ENCODE measurements around the gene BMP8B. TPM values are rescaled to one million over a fixed set of nuclear protein-coding genes. Genes with fewer than 3 reads are reported as not detected.

The BMP8B gene
- polyA plus RNA-seq, 2 of the 4 experiments (the other 2 are of a cell fraction) = 2.5 to 3.1 TPM

- Histone ChIP-seq H3K9me3 (no peaks in the 10 kb centered on the region), H3K4me2 (peak overlapping the region; percentile 35; the same call in 2 of the 3 replicates), H3K27ac (no peak overlapping the region), H3K4me3 (no peak overlapping the region), H3K4me1 (peaks cover 12% of the 10 kb centered on the region; the same call in 2 of the 3 replicates)
- FAIRE-seq (no peak), DNase-seq (ENCODE audit: low read depth in 1 of 2, low spot score in 1 of 2) (no peak), ATAC-seq (no peak)
- CTCF ChIA-PET = interaction anchor here (0.5 to 3.1 kb wide), 19 partner anchors 8 to 213 kb away, joined by 3 to 15 read pairs (median 4); partner anchors contain the start of genes MYCL and PPIE
- POLR2A ChIA-PET = no interaction called here
- 86% methylated on average over 3 of the region's 3 CpGs for WGBS (ENCODE audit: missing lambda C conversion rate)
- TF ChIP-seq POLR2AphosphoS2 (conservative IDR thresholded peaks at IDR 0.05; ENCODE audit: low read length) = no peak
- no peak for TF ChIP-seq MAZ (IDR thresholded peaks at IDR 0.05; ENCODE audit: borderline replicate concordance, low read depth, low read length)
- TF ChIP-seq GATA3 (IDR thresholded peaks at IDR 0.05; ENCODE audit: borderline replicate concordance) = no peak
- TF ChIP-seq RCOR1 (IDR thresholded peaks at IDR 0.05; ENCODE audit: low read depth, low read length) = no peak
- no peak for TF ChIP-seq MYC (IDR thresholded peaks at IDR 0.05; ENCODE audit: borderline replicate concordance, low read length)
- TF ChIP-seq REST (IDR thresholded peaks at IDR 0.05) = no peak
- TF ChIP-seq KDM5A (IDR thresholded peaks at IDR 0.05) = no peak
- no peak for TF ChIP-seq SMC3 (IDR thresholded peaks at IDR 0.05)
These were observed 11.8 kb upstream of the BMP8B start for GRCh38 chr1:39800471-39800835.

GRCh38 chr1:39799770-39800470 is 11.3 kb upstream of the BMP8B start:
- POLR2A ChIA-PET = interaction anchor here (1.6 kb wide), 1 partner anchor 11 kb away, joined by 5 read pairs; the partner anchor contains the start of gene BMP8B
- FAIRE-seq (no peak), ATAC-seq (peak; percentile 92 to 95), DNase-seq (ENCODE audit: low read depth in 1 of 2, low spot score in 1 of 2) (peak; percentile 65 to 69)
- H3K4me2 ChIP-seq = peak overlapping the region; percentile 35
- WGBS (ENCODE audit: missing lambda C conversion rate) = 0% methylated on average over 3 of the region's 8 CpGs
- peaks cover 12% of the 10 kb centered on the region; the same call in 2 of the 3 replicates for H3K4me1 ChIP-seq
- H3K4me3 ChIP-seq = peak overlapping the region; percentile 16; the same call in 1 of the 3 replicates
- peak overlapping the region; percentile 60 to 69; a peak in 4 of 6 replicates for H3K27ac ChIP-seq
- TF ChIP-seq CTCF (IDR thresholded peaks at IDR 0.05) (peak; percentile 59), KDM5A (IDR thresholded peaks at IDR 0.05) (no peak), ESRRA (IDR thresholded peaks at IDR 0.05; ENCODE audit: borderline replicate concordance, low read length) (peak; percentile 53; the same call in 1 of the 2 replicates), HES2 (IDR thresholded peaks at IDR 0.05) (no peak), FOSB (CRISPR knock-in tag; IDR thresholded peaks at IDR 0.05) (no peak), FOSL2 (IDR thresholded peaks at IDR 0.05) (no peak), FOSL2 (CRISPR knock-in tag; IDR thresholded peaks at IDR 0.05) (peak; percentile 46; the same call in 1 of the 2 replicates), SMC3 (IDR thresholded peaks at IDR 0.05) (peak; percentile 42), RAD21 (conservative IDR thresholded peaks at IDR 0.05 in 1 of 2, IDR thresholded peaks at IDR 0.05 in 1 of 2) (peak; percentile 55), EHF (CRISPR knock-in tag; IDR thresholded peaks at IDR 0.05) (no peak)
- CTCF ChIA-PET = interaction anchor here (0.5 to 3.1 kb wide), 27 partner anchors 8 to 235 kb away, joined by 3 to 16 read pairs (median 3); partner anchors contain the start of genes BMP8B, MYCL and PPIE
- no peaks in the 10 kb centered on the region for H3K9me3 ChIP-seq
